Ishikawa (cell line): ENCODE results near the gene NSMCE4A.

ENCODE experiments used
- CEBPB ChIP-seq: IDR thresholded peaks from 2 replicates; pipeline ENCODE4 v1.6.1; 2012
- CREB1 ChIP-seq: IDR thresholded peaks from 2 replicates; pipeline ENCODE4 v1.6.1; 2012; ENCODE audit warnings: low read depth
- EGR1 ChIP-seq: IDR thresholded peaks from 2 replicates; pipeline ENCODE4 v1.6.1; 2012
- EP300 ChIP-seq: IDR thresholded peaks from 2 replicates; pipeline ENCODE4 v1.6.1; 2012; ENCODE audit warnings: borderline replicate concordance
- FOXM1 ChIP-seq: IDR thresholded peaks from 2 replicates; pipeline ENCODE4 v1.6.1; 2012; ENCODE audit warnings: low read depth, borderline replicate concordance
- MAX ChIP-seq: IDR thresholded peaks from 2 replicates; pipeline ENCODE4 v1.6.1; 2012
- NFIC ChIP-seq: IDR thresholded peaks from 2 replicates; pipeline ENCODE4 v1.6.1; 2012
- RAD21 ChIP-seq: IDR thresholded peaks from 2 replicates; pipeline ENCODE4 v1.6.1; 2012; ENCODE audit warnings: low read depth
- REST ChIP-seq: IDR thresholded peaks from 2 replicates; pipeline ENCODE4 v1.6.1; 2012; ENCODE audit warnings: low read depth, mild to moderate bottlenecking
- TAF1 ChIP-seq: IDR thresholded peaks from 2 replicates; pipeline ENCODE4 v1.6.1; 2012; ENCODE audit warnings: low read depth, mild to moderate bottlenecking
- TCF12 ChIP-seq: IDR thresholded peaks from 2 replicates; pipeline ENCODE4 v1.6.1; 2012; ENCODE audit warnings: low read depth
- TEAD4 ChIP-seq: IDR thresholded peaks from 2 replicates; pipeline ENCODE4 v1.6.1; 2012
- USF1 ChIP-seq: IDR thresholded peaks from 2 replicates; pipeline ENCODE4 v1.6.1; 2012
- YY1 ChIP-seq: IDR thresholded peaks from 2 replicates; pipeline ENCODE4 v1.6.1; 2012; ENCODE audit warnings: low read depth
- ZBTB7A ChIP-seq: IDR thresholded peaks from 2 replicates; pipeline ENCODE4 v1.6.1; 2012; ENCODE audit warnings: low read depth

NSMCE4A gene

GRCh38 chr10:121956111-121957061 is 18.6 kb downstream of the NSMCE4A start:
- TF ChIP-seq YY1, result no peak
- no peak for TF ChIP-seq MAX
- no peak for TF ChIP-seq CEBPB
- TF ChIP-seq EGR1, result no peak
- TF ChIP-seq NFIC, result no peak
- TF ChIP-seq EP300, result no peak

GRCh38 chr10:121952226-121952625 is 22.8 kb downstream of the NSMCE4A start:
- TF ChIP-seq CEBPB (no peak), REST (no peak), EGR1 (no peak), EP300 (no peak), TAF1 (no peak), NFIC (no peak), ZBTB7A (no peak), MAX (no peak), FOXM1 (no peak)

- TF ChIP-seq CEBPB (no peak), FOXM1 (no peak), REST (no peak), YY1 (no peak), RAD21 (no peak), EP300 (no peak), NFIC (no peak), EGR1 (no peak), TEAD4 (no peak), TAF1 (no peak), MAX (no peak), CREB1 (no peak), TCF12 (no peak), USF1 (no peak), ZBTB7A (no peak)
These were observed 25.6 kb downstream of the NSMCE4A start for GRCh38 chr10:121949451-121949850.

GRCh38 chr10:121949049-121949448 is 26.0 kb downstream of the NSMCE4A start:
- TF ChIP-seq REST, result no peak
